GM12878 (cell line): ENCODE data around the gene BTNL8.

Experiments used
- CBFB ChIP-seq: IDR thresholded peaks from 2 replicates; pipeline ENCODE4 v1.6.1; 2016; ENCODE audit warnings: antibody characterized with exemption, low read depth
- DPF2 ChIP-seq: fragments of 450-650 bp; IDR thresholded peaks from 2 replicates; pipeline ENCODE4 v1.6.1; 2017; ENCODE audit warnings: mild to moderate bottlenecking
- EZH2 ChIP-seq: IDR thresholded peaks from 2 replicates; pipeline ENCODE4 v1.6.1; 2012; ENCODE audit warnings: low read depth, mild to moderate bottlenecking, control low read depth, inconsistent platforms, low read length, borderline replicate concordance; ENCODE audit not compliant: control insufficient read depth
- POLR2A ChIP-seq: IDR thresholded peaks from 2 replicates; pipeline ENCODE4 v1.6.1; 2011; ENCODE audit warnings: low read depth, mild to moderate bottlenecking, low read length
- RB1 ChIP-seq: fragments of 450-650 bp; formaldehyde crosslinking; IDR thresholded peaks from 2 replicates; pipeline ENCODE4 v1.6.1; 2017; ENCODE audit warnings: mild to moderate bottlenecking, borderline replicate concordance
- SIX5 ChIP-seq: IDR thresholded peaks from 2 replicates; pipeline ENCODE4 v1.6.1; 2011; ENCODE audit warnings: mild to moderate bottlenecking, low read depth, low read length, moderate library complexity; ENCODE audit not compliant: severe bottlenecking
- SMARCA5 ChIP-seq: fragments of 450-650 bp; IDR thresholded peaks from 2 replicates; pipeline ENCODE4 v1.6.1; 2017; ENCODE audit warnings: mild to moderate bottlenecking
- YY1 ChIP-seq: IDR thresholded peaks from 2 replicates; pipeline ENCODE4 v1.6.1; 2011; ENCODE audit warnings: low read depth, mild to moderate bottlenecking, low read length
- TF ChIP-seq, protein P1 (sequence below), 3 experiments: IDR thresholded peaks in 2 of 3; conservative IDR thresholded peaks in 1 of 3; 2 replicates each; pipeline ENCODE4 v1.5.1; 2011; ENCODE audit warnings: low read depth in 3 of 3, low read length in 3 of 3, mild to moderate bottlenecking in 3 of 3, control low read depth in 2 of 3, moderate library complexity in 2 of 3, inconsistent platforms in 1 of 3, mixed read lengths in 1 of 3; ENCODE audit not compliant: control insufficient read depth in 2 of 3, insufficient read depth in 1 of 3; ENCODE audit errors: extremely low read depth in 1 of 3

DNA sequence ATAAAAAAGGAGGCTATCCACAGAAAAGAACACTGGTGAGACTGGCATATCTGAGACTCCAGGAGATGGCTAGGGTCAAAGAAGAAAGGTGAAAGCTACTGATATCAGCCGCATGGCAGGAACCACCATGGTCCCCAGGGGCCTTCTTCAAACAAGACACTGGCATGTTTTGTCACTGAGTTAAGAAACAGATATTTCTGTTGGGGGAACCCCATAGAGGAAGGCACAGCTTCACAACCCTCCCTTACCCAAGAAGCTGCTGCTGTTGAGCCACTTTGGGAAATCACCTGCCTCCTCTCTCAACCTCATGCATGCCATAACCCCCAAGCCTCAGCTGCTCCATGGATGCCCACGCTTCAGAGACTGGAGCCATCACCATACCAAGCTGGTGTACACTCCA lies 76.4 kb downstream of the BTNL8 start:
- TF ChIP-seq POLR2A (no peak), DPF2 (0 out of 2 replicates have a peak, but pooled peaks have one; percentile 56), YY1 (no peak), SIX5 (no peak), RB1 (no peak), CBFB (no peak), EZH2 (no peak), SMARCA5 (no peak)
- TF ChIP-seq, protein P1, sequence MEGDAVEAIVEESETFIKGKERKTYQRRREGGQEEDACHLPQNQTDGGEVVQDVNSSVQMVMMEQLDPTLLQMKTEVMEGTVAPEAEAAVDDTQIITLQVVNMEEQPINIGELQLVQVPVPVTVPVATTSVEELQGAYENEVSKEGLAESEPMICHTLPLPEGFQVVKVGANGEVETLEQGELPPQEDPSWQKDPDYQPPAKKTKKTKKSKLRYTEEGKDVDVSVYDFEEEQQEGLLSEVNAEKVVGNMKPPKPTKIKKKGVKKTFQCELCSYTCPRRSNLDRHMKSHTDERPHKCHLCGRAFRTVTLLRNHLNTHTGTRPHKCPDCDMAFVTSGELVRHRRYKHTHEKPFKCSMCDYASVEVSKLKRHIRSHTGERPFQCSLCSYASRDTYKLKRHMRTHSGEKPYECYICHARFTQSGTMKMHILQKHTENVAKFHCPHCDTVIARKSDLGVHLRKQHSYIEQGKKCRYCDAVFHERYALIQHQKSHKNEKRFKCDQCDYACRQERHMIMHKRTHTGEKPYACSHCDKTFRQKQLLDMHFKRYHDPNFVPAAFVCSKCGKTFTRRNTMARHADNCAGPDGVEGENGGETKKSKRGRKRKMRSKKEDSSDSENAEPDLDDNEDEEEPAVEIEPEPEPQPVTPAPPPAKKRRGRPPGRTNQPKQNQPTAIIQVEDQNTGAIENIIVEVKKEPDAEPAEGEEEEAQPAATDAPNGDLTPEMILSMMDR (IDR thresholded peaks at IDR 0.05 in 2 of 3, conservative IDR thresholded peaks at IDR 0.05 in 1 of 3; ENCODE audit: control insufficient read depth in 2 of 3, extremely low read depth in 1 of 3, insufficient read depth in 1 of 3, low read depth in 3 of 3, low read length in 3 of 3), result no peak
